LNCAP (cell line): ENCODE data around the gene TMEM256.
A peak's percentile ranks its signal among the peaks of the same experiment; 100 is the strongest.

Experiments used
- TF ChIP-seq, protein P1 (sequence below): fragments of 450-650 bp; IDR thresholded peaks from 2 replicates; pipeline ENCODE4 v1.5.1; 2017; ENCODE audit warnings: mild to moderate bottlenecking

The TMEM256 gene

DNA sequence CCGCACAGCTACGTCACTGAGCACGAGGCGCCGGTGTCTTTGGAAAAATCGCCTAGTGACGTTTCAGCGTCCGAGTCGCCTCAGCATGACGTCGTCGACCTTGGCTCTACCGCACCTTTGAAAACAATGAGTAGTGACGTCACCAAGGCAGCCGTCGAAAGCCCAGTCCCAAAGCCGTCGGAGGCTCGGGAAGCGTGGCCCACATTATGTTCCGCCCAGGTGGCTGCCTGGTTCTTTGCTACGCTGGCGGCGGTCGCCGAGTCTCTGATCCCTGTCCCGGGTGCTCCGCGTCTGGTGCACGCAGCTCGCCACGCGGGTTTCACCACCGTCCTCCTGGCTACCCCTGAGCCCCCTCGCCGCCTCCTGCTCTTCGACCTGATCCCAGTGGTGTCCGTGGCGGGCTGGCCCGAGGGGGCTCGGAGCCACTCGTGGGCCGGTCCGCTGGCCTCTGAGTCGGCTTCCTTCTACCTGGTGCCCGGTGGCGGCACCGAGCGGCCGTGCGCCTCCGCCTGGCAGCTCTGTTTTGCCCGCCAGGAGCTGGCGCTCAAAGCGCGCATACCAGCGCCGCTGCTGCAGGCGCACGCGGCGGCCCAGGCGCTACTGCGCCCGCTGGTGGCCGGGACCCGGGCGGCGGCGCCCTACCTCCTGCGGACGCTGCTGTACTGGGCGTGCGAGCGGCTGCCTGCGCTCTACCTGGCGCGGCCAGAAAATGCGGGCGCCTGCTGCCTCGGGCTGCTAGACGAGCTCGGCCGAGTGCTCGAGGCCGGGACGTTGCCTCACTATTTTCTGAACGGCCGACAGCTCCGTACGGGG lies 32.9 kb upstream of the TMEM256 start:
- TF ChIP-seq, protein P1, sequence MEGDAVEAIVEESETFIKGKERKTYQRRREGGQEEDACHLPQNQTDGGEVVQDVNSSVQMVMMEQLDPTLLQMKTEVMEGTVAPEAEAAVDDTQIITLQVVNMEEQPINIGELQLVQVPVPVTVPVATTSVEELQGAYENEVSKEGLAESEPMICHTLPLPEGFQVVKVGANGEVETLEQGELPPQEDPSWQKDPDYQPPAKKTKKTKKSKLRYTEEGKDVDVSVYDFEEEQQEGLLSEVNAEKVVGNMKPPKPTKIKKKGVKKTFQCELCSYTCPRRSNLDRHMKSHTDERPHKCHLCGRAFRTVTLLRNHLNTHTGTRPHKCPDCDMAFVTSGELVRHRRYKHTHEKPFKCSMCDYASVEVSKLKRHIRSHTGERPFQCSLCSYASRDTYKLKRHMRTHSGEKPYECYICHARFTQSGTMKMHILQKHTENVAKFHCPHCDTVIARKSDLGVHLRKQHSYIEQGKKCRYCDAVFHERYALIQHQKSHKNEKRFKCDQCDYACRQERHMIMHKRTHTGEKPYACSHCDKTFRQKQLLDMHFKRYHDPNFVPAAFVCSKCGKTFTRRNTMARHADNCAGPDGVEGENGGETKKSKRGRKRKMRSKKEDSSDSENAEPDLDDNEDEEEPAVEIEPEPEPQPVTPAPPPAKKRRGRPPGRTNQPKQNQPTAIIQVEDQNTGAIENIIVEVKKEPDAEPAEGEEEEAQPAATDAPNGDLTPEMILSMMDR: peak; percentile 77

DNA sequence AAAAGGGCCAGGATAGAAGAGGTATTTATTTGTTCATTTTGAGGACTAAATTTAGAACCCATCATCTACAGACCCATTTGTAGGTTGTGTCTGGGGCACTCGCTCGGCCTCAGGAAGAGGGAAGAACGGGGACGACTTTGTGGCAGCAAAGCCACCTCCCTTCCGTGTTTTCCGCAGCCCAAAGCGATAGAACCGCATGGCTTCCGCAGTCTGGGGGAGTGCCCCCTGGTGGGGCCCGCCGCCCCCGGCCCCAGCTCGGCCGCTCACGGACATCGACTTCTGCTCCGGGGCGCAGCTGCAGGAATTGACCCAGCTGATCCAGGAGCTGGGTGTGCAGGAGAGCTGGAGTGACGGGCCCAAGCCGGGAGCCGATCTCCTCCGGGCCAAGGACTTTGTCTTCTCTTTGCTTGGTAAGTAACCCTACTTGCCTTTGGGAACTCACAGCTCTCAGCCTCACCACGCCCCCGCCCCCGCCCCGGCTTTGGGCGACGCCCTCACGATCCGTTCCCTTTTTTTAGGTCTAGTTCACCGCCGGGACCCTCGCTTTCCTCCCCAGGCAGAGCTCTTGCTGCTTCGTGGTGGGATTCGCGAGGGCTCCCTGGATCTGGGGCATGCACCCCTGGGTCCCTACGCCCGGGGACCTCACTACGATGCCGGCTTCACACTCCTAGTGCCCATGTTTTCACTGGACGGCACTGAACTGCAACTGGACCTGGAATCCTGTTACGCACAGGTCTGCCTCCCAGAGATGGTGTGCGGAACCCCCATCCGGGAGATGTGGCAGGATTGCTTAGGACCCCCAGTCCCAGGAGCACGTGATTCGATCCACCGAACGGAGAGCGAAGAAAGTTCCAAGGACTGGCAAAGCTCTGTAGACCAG lies 32.0 kb upstream of the TMEM256 start:
- TF ChIP-seq, protein P1: no peak

DNA sequence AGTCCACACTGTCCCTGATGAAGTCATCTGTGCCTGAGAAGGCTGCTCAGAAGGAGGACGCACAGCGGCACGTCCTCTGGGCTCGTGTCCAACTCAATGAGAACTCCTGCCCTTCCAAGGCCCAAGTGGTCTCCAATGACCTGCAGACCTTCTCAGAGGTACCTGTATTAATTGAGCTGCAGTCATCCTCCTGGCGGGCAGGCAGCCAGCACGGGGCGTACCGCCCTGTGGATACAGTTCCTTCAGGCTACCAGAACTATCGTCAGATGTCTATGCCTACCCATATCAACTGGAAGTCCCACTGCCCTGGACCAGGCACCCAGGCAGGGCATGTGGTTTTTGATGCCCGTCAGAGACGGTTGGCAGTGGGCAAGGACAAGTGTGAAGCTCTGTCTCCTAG lies 28.4 kb upstream of the TMEM256 start:
- TF ChIP-seq, protein P1: no peak

DNA sequence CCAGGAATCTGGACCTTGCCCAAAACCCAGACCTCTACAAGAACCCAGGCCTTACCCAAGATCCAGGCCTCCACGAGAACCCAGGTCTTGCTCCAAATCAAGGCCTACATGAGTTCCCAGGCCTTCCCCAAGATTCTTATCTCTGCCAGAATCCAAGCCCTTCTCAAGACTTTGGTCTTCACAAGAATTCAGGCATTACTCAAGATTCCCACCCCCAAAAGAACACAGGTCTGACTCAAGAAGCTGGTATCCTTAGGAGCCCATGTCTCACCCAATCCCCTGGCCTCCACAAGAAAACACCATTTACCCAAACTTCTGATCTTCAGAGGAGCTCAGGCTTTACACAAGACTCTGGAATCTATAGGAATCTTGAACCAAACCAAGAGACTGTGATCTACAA lies 27.3 kb upstream of the TMEM256 start:
- TF ChIP-seq, protein P1: no peak

DNA sequence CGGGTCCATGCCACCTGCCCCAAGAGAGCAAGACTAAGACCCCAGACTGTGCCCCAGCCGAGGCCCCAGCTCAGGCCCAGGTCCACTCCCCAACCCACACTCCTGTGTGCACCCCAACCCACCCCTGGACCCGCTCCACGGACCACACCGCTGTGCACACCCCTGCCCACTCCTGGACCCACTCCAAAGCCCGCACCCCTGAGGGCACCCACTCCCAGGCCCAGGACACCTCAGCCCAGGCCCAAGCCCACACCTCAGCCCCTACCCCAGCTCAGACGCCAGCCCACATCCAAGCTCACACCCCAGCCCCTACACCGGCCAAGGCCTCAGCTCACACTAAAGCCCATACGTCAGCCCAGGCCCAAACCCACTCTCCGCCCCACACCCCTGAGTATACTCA lies 25.8 kb upstream of the TMEM256 start:
- TF ChIP-seq, protein P1: no peak

DNA sequence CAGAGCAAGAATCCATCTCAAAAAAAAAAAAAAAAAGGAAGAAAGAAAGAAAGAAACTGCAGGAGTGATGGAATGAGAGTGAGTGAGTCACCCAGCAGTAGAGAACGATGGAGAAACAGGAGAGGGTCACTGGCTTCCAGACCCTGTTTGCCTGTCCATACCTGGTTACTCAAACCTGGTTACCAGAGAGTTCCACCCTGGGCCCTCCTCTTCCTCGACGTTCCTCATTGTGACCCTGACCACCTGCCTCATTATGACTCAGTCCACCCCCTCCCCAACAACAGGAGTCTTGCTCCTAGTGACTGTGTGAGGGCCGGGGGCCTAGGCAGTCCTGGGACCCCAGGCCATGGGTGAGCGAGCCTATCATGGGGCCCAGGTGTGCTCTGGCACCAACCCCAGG lies 24.7 kb upstream of the TMEM256 start, which contains the start of gene SPEM3:
Gene SPEM3, plus strand, starts transcription at position 301 of the 400 bp plus-strand sequence. Its CDS starts 46 bp downstream, at position 347.
- TF ChIP-seq, protein P1: no peak

DNA sequence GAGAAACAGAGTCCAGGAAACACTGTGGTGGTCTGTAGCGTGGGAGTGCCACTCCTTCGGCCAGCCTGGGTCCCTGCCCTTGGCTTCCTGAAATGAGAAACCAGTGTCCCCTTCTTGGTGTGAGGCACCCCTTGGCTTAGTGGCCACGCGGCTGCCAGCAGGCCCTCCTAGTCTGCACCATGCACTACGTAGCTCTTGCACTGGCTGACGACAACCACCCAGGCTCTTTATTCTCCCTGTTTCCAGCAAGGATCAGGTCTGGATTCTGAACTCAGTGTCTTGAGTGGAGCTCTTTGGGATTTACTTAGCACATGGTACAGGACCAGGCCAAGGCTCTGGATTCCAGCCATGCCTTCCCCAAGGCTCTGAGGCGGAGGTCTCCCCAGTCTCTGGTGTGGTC lies 23.7 kb upstream of the TMEM256 start:
- TF ChIP-seq, protein P1: no peak
